Stimulated activated CD8-positive, alpha-beta memory T cell treated with anti-CD3 and anti-CD28 coated beads, Interleukin-15, amount 100 ng/mL, for 24 hours (primary cell): ENCODE measurements around the gene LYRM7.
"Not testable (repeated sequence)": the region's sequence is repeated elsewhere in the genome, so short reads cannot be mapped to it uniquely, and the experiment has no call there.

Experiments used
- DNase-seq: peaks from one replicate; pipeline ENCODE4 v3.0.0-alpha.2; 2020; ENCODE audit warnings: low read depth

The LYRM7 gene

GRCh38 chr5:131180407-131180806, 9.7 kb downstream of the LYRM7 start:
- no peak for DNase-seq

DNA sequence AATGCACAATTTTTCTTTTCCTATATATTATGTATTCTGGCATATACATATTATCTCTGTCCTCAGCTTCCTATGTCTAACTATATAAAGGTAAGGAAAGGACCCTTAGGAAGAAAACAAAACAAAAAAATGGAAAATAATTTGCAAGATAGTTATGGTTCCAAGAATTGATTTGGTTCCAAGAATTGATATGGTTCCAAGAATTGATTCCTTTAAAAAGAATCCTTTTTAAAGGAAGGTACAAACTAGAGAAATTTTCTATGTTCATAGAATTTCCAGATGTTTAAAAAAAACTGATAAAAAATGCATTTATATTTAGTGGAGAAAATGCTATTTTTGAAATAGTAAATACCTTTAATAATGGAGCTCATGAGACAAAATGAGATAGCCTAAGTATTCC, 12.1 kb downstream of the LYRM7 start:
- DNase-seq: no peak

DNA sequence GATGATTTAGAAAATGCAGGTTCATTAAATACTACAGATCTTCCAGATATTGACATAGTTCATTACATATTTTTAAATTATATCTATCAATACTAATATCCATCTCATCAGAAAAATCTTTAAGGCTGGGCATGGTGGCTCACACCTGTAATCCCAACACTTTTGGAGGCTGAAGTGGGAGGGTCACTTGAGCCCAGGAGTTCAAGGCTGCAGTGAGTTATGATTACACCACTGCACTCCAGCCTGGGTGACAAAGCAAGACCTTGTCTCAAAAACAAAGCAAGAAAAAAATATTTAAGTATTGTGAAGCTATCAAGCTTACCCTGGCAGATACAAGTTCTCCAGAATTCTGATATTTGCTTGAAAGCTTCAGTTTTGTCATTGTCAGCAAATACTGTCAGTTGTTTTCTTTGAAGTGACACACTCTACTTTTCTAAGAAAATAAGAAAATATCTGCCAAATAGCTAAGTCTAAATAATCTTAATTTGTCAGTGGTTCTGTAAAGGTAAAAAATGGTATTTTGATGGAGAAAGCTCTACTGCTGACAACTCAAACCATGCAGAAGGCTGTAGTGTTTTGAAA, 14.9 kb downstream of the LYRM7 start:
- no peak for DNase-seq

DNA sequence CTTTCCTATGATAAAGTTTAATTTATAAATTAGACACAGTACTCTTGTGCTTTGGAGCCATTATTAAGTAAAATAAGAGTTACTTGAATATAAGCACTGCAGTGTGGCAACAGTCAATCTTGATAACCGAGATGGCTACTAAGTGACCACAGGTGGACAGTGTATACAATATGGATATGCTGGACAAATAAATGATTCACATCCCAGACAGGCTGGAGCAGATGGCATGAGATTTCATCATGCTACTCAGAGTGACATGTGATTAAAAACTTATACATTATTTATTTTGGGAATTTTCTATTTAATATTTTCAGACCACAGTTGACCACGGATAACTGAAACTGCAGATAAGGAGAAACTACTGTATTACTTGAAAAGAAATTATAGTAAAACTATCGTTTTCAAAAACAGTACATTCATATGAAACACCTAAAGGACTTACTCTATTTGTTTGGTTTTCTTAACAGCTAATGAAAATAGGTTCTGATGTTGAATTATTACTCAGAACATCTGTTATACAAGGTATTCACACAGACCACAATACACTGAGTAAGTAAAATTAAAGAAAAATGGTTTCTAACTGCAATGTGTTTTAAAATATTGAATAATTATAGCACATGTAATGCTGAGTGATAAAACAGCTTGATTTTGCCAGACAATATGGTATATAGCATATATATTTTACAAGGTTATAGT, 16.0 kb downstream of the LYRM7 start:
- no peak for DNase-seq

GRCh38 chr5:131193106-131193505, 22.4 kb downstream of the LYRM7 start:
- no peak for DNase-seq

- DNase-seq: not testable (repeated sequence)
Measured at GRCh38 chr5:131193897-131194296, 23.2 kb downstream of the LYRM7 start.

- DNase-seq: no peak
Measured at GRCh38 chr5:131194725-131195124, 24.0 kb downstream of the LYRM7 start.

DNA sequence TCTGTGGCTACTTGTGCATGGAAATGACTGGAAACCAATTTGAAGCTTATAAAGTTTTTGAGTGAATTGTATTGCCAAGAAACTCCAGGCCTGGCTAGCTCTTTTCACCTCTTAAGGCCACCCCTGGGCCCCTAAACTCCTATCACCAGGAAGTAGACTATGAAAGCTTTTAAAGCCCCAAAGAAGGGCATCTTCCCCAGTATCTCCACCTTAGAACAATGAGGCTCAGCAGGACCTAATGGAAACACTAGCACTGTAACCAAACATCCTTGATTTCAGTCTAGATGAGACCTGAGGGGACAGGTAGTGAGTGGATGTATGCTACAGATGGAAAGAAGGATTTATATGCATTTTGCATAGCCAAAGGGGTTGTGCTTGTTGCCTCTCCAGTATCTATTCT, 25.0 kb downstream of the LYRM7 start:
- DNase-seq: no peak

- DNase-seq: no peak
Measured at GRCh38 chr5:131196331-131196730, 25.6 kb downstream of the LYRM7 start.

DNA sequence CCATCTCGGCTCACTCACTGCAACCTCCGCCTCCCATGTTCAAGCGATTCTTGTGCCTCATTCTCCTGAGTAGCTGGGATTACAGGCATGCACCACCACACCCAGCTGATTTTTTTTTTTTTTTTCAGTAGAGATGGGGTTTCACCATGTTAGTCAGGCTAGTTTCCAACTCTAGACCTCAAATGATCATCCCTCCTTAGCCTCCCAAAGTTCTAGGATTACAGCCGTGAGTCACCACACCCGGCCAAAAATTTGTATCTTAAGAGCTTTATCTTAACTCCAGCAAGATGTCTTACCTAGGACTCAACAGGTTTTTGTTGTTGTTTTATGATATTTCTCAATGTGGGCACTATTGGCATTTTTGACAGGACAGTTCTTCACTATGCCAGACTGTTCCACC, 27.9 kb downstream of the LYRM7 start:
- no peak for DNase-seq

DNA sequence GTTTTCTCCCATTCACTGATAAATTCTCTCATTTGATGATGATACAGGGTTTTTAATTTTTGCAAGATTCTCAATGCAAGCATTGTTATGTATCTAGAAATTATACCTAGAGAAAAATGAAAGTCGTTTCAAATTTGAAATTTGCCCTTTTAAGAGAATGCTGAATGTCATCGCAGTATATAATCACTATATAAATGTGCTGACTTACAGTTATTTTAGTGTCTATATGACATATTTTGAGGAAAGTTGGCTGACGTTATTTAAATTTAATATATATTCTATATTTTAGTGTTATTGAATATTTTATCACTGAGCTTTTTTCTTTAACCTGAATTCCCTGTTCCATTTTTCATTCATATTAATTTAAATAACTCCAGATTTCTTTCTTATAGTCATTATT, 29.8 kb downstream of the LYRM7 start:
- no peak for DNase-seq

DNA sequence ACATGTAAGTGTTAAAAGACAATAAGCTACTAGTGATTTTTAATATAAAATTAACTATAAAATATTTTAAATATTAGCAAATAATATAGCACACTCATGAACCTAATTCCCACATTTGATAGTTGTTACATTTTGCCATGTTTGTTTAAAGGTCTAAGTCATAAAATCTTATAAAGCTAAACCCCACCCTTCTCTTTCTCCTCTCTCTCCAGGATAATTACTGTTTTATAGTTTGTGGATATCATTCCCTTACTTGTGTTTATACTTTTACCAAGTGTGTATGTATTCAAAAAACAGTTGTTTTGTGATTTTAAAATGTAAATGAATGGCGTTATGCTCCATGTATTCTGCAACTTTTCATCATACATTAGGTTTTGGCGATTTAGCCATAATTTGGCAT, 34.2 kb downstream of the LYRM7 start:
- DNase-seq: no peak

GRCh38 chr5:131206061-131206460, 35.3 kb downstream of the LYRM7 start:
- DNase-seq: no peak

DNA sequence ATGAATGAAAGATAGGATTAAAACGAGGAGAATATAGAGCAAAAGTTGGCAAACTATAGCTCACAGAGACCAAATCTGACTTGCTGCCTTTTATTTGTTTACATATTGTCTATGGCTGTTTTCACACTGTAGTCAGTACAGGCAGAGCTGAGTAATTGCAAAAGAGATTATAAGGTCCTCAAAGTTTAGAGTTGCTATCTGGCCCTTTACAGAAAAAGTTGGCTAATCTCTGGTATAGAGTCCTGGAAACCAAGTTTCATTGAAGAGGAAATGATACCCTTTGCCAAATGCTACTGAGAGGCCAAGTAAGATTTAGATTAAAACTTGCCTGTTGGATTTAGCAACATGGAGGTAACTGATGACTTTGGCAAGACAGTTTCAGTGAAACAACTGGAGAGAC, 36.0 kb downstream of the LYRM7 start:
- DNase-seq: no peak

DNA sequence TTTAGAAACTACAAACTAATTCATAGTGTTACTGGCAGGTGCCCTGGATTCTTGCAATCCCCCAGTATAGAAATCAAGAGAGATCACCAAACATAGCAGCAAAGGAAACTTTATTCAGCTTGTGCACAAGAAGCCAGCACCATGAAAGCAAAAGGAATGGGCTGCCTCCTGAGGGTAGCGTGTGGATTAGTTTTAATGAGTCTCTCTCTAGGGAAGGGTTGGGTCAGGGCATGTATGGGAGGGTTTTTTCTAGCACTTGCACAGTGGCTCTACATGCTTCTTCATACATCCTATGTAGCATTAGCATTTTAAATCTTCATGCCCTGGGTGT, 38.4 kb downstream of the LYRM7 start:
- no peak for DNase-seq

- DNase-seq: no peak
Measured at GRCh38 chr5:131209506-131210150, 38.9 kb downstream of the LYRM7 start.

DNA sequence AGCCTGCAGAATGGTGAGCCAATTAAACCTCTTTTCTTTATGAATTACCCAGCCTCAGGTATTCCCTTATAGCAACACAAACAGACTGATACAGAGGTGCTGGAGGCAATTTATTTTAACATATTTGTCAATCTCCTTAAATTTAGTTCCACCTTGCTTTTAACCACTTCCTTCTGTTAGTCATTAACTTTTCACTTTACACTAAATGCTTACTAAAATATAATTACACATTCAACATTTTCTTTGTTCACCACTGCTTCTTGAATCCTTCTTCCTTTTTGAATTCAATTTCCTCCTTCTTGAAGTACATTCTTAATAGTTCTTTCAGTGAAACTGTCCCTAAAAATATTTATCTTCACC, 39.4 kb downstream of the LYRM7 start:
- DNase-seq: no peak

DNA sequence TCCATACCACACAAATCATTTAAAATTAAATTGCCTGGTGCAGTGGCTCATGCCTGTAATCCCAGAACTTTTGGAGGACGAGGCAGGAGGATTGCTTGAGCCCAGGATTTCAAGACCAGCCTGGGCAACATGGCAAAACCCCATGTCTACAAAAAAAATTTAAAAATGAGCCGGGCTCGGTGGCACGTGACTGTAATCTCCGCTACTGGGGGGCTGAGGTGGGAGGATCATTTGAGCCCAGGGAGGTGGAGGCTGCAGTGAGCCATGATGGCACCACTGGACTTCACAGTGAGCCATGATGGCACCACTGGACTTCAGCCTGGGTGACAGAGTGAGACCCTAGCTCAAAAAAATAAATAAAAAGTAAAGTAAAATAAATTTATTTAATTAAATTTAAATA, 40.9 kb downstream of the LYRM7 start:
- no peak for DNase-seq

- no peak for DNase-seq
Measured at GRCh38 chr5:131212471-131213021, 41.8 kb downstream of the LYRM7 start.

DNA sequence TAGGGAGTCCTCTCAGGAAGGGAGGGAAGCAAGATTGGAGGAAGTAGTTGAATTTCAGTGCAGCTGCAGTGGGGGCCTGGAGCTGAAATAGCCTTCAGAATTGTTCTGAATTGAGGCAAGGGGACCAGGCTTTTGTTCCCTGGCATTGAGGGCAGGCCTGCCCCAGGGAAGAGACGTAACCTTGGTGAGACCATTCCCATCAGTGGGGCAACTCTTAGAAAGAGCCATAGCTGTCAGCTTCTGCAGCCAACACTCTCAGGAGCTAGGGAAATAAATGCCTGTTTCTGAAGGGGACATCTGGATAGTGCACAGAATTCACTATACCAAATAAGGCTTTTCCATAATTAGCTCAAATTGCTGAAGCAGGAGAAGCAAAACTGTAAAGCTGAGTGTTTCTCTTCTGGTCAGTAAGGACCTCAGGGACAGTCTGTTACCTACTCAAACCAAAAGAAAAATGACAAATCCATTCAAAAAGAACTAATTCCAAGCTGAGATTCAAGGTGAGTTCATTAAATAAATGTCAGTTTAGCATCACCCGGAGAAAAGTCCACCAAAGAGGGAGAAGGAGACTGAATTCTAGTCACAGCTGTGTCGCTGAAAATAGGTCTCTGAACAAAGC, 44.0 kb downstream of the LYRM7 start:
- DNase-seq: no peak

DNA sequence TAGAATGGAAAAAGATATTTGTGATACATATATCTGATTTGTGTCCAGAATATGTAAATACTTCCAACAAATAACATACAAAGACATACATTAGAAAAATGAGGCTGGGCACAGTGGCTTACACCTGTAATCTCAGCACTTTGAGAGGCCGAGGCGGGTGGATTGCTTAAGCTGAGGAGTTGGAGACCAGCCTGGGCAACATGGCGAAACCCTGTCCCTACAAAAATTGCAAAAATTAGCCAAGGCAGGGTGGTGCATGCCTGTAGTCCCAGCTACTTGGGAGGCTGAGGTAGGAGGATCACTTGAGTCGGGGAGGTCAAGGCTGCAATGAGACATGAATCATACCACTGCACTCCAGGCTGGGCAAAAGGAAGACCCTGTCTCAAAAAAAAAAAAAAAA, 47.0 kb downstream of the LYRM7 start:
- DNase-seq: no peak

- no peak for DNase-seq
Measured at GRCh38 chr5:131218392-131218791, 47.6 kb downstream of the LYRM7 start.

- DNase-seq: no peak
Measured at GRCh38 chr5:131220566-131220965, 49.8 kb downstream of the LYRM7 start.
